ENCODE measurements around the gene ITGAX. TPM values are rescaled to one million over a fixed set of nuclear protein-coding genes. Genes with fewer than 3 reads are reported as not detected.

The ITGAX gene
- total RNA-seq, 4 donors from 2014 or later, result 0.70 to 18.2 (median 2.5) TPM; not detected in 1

DNA sequence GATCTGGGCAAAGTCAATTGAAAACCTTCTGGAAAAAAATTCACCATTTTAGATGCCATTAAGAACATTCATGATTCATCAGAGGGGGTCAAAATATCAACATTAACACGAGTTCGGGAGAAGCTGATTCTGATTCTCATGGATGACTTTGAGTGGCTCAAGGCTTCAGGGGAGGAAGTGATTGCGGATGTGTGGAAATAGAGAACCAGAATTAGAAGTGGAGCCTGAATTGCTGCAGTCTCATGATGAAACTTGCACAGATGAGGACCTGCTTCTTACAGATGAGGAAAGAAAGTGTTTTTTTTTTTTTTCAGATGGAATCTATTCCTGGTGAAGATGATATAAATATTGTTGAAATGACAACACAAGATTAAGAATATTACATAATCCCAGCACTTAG is 12.9 kb downstream of the ITGAX start:
- TF ChIP-seq POLR2A (IDR thresholded peaks at IDR 0.05), result no peak
- TF ChIP-seq, protein P1, sequence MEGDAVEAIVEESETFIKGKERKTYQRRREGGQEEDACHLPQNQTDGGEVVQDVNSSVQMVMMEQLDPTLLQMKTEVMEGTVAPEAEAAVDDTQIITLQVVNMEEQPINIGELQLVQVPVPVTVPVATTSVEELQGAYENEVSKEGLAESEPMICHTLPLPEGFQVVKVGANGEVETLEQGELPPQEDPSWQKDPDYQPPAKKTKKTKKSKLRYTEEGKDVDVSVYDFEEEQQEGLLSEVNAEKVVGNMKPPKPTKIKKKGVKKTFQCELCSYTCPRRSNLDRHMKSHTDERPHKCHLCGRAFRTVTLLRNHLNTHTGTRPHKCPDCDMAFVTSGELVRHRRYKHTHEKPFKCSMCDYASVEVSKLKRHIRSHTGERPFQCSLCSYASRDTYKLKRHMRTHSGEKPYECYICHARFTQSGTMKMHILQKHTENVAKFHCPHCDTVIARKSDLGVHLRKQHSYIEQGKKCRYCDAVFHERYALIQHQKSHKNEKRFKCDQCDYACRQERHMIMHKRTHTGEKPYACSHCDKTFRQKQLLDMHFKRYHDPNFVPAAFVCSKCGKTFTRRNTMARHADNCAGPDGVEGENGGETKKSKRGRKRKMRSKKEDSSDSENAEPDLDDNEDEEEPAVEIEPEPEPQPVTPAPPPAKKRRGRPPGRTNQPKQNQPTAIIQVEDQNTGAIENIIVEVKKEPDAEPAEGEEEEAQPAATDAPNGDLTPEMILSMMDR (IDR thresholded peaks at IDR 0.05), result no peak

DNA sequence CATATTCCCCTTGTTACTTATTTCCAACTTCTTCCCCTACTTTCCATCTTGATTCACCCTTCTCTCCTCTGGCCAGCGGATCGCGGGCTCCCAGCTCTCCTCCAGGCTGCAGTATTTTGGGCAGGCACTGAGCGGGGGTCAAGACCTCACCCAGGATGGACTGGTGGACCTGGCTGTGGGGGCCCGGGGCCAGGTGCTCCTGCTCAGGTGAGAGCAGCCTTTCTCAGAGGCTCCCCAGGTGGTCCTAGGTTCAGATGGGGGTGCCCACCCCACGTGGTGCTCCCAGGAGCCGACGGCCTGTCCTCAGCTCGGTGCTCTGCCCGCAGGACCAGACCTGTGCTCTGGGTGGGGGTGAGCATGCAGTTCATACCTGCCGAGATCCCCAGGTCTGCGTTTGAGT is 16.0 kb downstream of the ITGAX start:
- Histone ChIP-seq H3K27me3 (no peaks in the 10 kb centered on the region), H3K9me3 (no peaks in the 10 kb centered on the region), H3K27ac (no peak overlapping the region), H3K4me1 (no peaks in the 10 kb centered on the region), H3K36me3 (no peaks in the 10 kb centered on the region), H3K4me3 (no peak overlapping the region)
- TF ChIP-seq, protein P1 (IDR thresholded peaks at IDR 0.05), result no peak
- TF ChIP-seq POLR2A (IDR thresholded peaks at IDR 0.05), result no peak
- no peak for DNase-seq

More for the DNA sequence above, 12.9 kb downstream of the ITGAX start:
- H3K4me3 ChIP-seq, result no peak overlapping the region
- no peaks in the 10 kb centered on the region for H3K27me3 ChIP-seq
- no peak for DNase-seq
- H3K4me1 ChIP-seq, result no peaks in the 10 kb centered on the region
- H3K9me3 ChIP-seq, result no peaks in the 10 kb centered on the region
- H3K36me3 ChIP-seq, result no peaks in the 10 kb centered on the region
- H3K27ac ChIP-seq, result no peak overlapping the region

DNA sequence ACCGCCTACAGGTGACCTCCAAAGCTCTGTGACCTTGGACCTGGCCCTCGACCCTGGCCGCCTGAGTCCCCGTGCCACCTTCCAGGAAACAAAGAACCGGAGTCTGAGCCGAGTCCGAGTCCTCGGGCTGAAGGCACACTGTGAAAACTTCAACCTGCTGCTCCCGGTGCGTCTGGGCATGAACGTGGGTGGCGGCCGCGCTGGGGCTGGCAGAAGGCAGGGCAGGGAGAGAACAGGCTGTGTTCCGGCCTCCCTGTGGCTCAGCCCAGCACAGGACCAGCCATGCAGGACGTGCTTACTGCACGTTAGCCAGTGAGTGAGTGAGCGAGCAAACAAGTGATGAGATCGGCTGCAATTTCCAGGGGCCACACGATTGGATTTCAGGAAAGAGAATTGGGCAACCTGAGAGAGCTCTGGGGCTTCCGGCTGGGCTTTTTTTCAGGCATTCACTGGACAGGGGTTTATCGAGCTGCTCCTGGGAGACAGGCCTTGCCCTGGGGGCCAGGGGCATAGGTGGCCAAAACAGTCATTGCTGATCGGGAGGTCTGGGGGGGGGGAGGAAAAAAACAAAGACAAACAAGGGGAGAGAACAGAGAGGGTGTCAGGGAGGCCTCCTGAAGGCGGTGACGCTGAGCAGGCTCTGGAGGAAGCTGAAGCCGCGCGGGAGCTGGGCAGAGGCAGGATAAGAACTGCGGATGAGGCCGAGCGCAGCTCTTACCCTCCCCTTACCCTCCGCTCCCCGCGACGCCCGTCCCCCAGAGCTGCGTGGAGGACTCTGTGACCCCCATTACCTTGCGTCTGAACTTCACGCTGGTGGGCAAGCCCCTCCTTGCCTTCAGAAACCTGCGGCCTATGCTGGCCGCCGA is 16.9 kb downstream of the ITGAX start:
- Histone ChIP-seq H3K36me3 (no peaks in the 10 kb centered on the region), H3K27ac (no peak overlapping the region), H3K27me3 (no peaks in the 10 kb centered on the region), H3K9me3 (no peaks in the 10 kb centered on the region), H3K4me3 (no peak overlapping the region), H3K4me1 (no peaks in the 10 kb centered on the region)
- no peak for DNase-seq
- no peak for TF ChIP-seq POLR2A (IDR thresholded peaks at IDR 0.05)
- TF ChIP-seq, protein P1 (IDR thresholded peaks at IDR 0.05), result no peak

DNA sequence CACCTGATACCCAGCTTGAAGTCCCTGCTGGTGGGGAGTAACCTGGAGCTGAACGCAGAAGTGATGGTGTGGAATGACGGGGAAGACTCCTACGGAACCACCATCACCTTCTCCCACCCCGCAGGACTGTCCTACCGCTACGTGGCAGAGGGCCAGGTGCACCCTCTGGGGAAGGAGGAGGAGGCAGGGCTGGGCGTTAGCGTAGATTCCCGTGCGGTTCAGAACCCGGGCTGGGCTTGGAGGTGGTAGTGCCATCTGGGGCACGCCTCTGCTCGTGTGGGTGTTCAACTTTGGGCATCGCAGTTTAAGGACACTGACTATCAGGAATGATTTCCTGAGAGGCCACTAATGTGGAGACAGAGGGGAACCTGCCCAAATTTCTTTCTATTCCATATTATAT is 18.3 kb downstream of the ITGAX start:
- no peaks in the 10 kb centered on the region for H3K9me3 ChIP-seq
- H3K27ac ChIP-seq, result no peak overlapping the region
- H3K4me3 ChIP-seq, result no peak overlapping the region
- TF ChIP-seq, protein P1 (IDR thresholded peaks at IDR 0.05), result no peak
- no peak for TF ChIP-seq POLR2A (IDR thresholded peaks at IDR 0.05)
- no peaks in the 10 kb centered on the region for H3K4me1 ChIP-seq
- no peaks in the 10 kb centered on the region for H3K27me3 ChIP-seq
- no peaks in the 10 kb centered on the region for H3K36me3 ChIP-seq
- no peak for DNase-seq

DNA sequence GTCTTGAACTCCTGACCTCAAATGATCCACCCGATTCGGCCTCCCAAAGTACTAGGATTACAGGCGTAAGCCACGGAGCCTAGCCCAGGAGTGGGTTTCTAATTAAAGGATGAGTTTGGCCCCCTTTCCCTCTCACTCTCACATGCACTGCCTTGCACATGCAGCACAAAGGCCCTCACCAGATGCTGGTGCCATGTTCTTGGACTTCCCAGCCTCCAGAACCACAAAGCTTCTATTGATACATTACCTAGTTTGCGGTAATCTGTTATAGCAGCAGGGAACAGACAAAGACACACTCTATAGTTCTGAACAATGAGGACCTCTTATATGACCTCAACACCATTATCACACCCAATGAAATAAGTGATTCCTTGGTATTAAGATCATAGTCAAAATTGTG is 20.3 kb downstream of the ITGAX start:
- no peaks in the 10 kb centered on the region for H3K36me3 ChIP-seq
- H3K9me3 ChIP-seq, result no peaks in the 10 kb centered on the region
- no peak overlapping the region for H3K27ac ChIP-seq
- no peak overlapping the region for H3K4me3 ChIP-seq
- no peaks in the 10 kb centered on the region for H3K27me3 ChIP-seq
- DNase-seq, result no peak
- TF ChIP-seq, protein P1 (IDR thresholded peaks at IDR 0.05), result no peak
- no peak for TF ChIP-seq POLR2A (IDR thresholded peaks at IDR 0.05)
- no peaks in the 10 kb centered on the region for H3K4me1 ChIP-seq
